ENCODE data around the gene CRY2. TPM values are rescaled to one million over a fixed set of nuclear protein-coding genes. Genes with fewer than 3 reads are reported as not detected.

The CRY2 gene
- total and polyA plus RNA-seq, 2 of the 13 experiments (the other 11 are each of a cell fraction or from before 2014, with no cell fraction given) = 10.1 to 12.2 TPM

- TF ChIP-seq ZNF333 (CRISPR knock-in tag; IDR thresholded peaks at IDR 0.05; ENCODE audit: borderline replicate concordance) (no peak), SETDB1 (CRISPR knock-in tag; IDR thresholded peaks at IDR 0.05; ENCODE audit: borderline replicate concordance) (no peak), ATF5 (CRISPR knock-in tag; IDR thresholded peaks at IDR 0.05; ENCODE audit: low read depth) (no peak), TARDBP (CRISPR knock-in tag; IDR thresholded peaks at IDR 0.05) (0 out of 2 replicates have a peak, but pooled peaks have one; percentile 4), ZNF160 (CRISPR knock-in tag; IDR thresholded peaks at IDR 0.05) (no peak), ZNF20 (CRISPR knock-in tag; IDR thresholded peaks at IDR 0.05) (no peak), NRL (CRISPR knock-in tag; IDR thresholded peaks at IDR 0.05; ENCODE audit: borderline replicate concordance) (no peak), ZBTB14 (CRISPR knock-in tag; IDR thresholded peaks at IDR 0.05) (no peak), CENPT (CRISPR knock-in tag; IDR thresholded peaks at IDR 0.05; ENCODE audit: low read depth) (no peak), REXO4 (CRISPR knock-in tag; IDR thresholded peaks at IDR 0.05; ENCODE audit: borderline replicate concordance) (no peak), ZNF710 (CRISPR knock-in tag; IDR thresholded peaks at IDR 0.05; ENCODE audit: borderline replicate concordance) (no peak), RNF2 (conservative IDR thresholded peaks at IDR 0.05; ENCODE audit: low read depth) (no peak), ZNF17 (CRISPR knock-in tag; IDR thresholded peaks at IDR 0.05) (no peak), ZC3H13 (CRISPR knock-in tag; IDR thresholded peaks at IDR 0.05) (no peak), FOXA3 (CRISPR knock-in tag; IDR thresholded peaks at IDR 0.05) (no peak), ZFP41 (CRISPR knock-in tag; IDR thresholded peaks at IDR 0.05; ENCODE audit: borderline replicate concordance) (no peak), LRRFIP1 (CRISPR knock-in tag; conservative IDR thresholded peaks at IDR 0.05) (no peak), ZNF33B (CRISPR knock-in tag; IDR thresholded peaks at IDR 0.05) (no peak), ZNF512B (CRISPR knock-in tag; IDR thresholded peaks at IDR 0.05; ENCODE audit: borderline replicate concordance) (no peak), SMYD3 (CRISPR knock-in tag; IDR thresholded peaks at IDR 0.05) (0 out of 2 replicates have a peak, but pooled peaks have one; percentile 7)
Measured at GRCh38 chr11:45847911-45848316, 639 bp downstream of the CRY2 start (continued).

Data from HepG2 (cell line).